ENCODE results near the gene SFXN4. TPM values are rescaled to one million over a fixed set of nuclear protein-coding genes. Genes with fewer than 3 reads are reported as not detected.

Gene SFXN4
- total RNA-seq = 11.2 and 13.0 TPM in 2 replicates

GRCh38 chr10:119165171-119166117 is at the start of gene SFXN4:
Gene SFXN4 (minus strand): TSS chr10:119165714. CDS start chr10:119165647, 67 bp downstream.
- peak; percentile 96 for DNase-seq (ENCODE audit: insufficient read length, low spot score, missing footprints)
- peak within 1 kb of the TSS; percentile 91 for H3K4me3 ChIP-seq (ENCODE audit: insufficient read depth, low read length)

GRCh38 chr10:119211625-119212441 is 46.3 kb upstream of the SFXN4 start:
- DNase-seq (ENCODE audit: insufficient read length, low spot score, missing footprints) = peak; percentile 58
- Histone ChIP-seq H4K20me1 (ENCODE audit: insufficient read depth, low read length) (no peaks in the 10 kb centered on the region), H3K27me3 (ENCODE audit: insufficient read depth, low read length) (no peaks in the 10 kb centered on the region), H3K4me2 (ENCODE audit: insufficient read depth, low read length) (peak overlapping the region; percentile 12), H3K9me3 (ENCODE audit: low read depth, low read length) (no peaks in the 10 kb centered on the region), H3K36me3 (ENCODE audit: insufficient read depth, low read length) (no peaks in the 10 kb centered on the region), H3K79me2 (ENCODE audit: insufficient read depth, low read length) (peaks cover 4% of the 10 kb centered on the region), H3K4me3 (ENCODE audit: insufficient read depth, low read length) (no peak overlapping the region), H3K27ac (ENCODE audit: low read depth, low read length) (peak overlapping the region; percentile 43), H3K4me1 (ENCODE audit: insufficient read depth, low read length) (peaks cover 33% of the 10 kb centered on the region), H2AFZ (ENCODE audit: low read length) (peak overlapping the region; percentile 18)
- TF ChIP-seq CTCF (IDR thresholded peaks at IDR 0.05; ENCODE audit: extremely low read depth, low read depth, low read length) = no peak

More at GRCh38 chr10:119165171-119166117, at the start of gene SFXN4:
- peak within 1 kb of the TSS; percentile 97 for H3K4me2 ChIP-seq (ENCODE audit: insufficient read depth, low read length)
- peak within 1 kb of the TSS; percentile 97 for H2AFZ ChIP-seq (ENCODE audit: low read length)
- TF ChIP-seq CTCF (IDR thresholded peaks at IDR 0.05; ENCODE audit: extremely low read depth, low read depth, low read length) = no peak
- H3K9me3 ChIP-seq (ENCODE audit: low read depth, low read length) = no peaks in the 10 kb centered on the region
- H3K79me2 ChIP-seq (ENCODE audit: insufficient read depth, low read length) = no peaks in the 10 kb centered on the region
- peaks cover 34% of the 10 kb centered on the region for H3K36me3 ChIP-seq (ENCODE audit: insufficient read depth, low read length)
- peaks cover 8% of the 10 kb centered on the region for H3K4me1 ChIP-seq (ENCODE audit: insufficient read depth, low read length)
- H3K27me3 ChIP-seq (ENCODE audit: insufficient read depth, low read length) = no peaks in the 10 kb centered on the region
- H3K27ac ChIP-seq (ENCODE audit: low read depth, low read length) = peak within 1 kb of the TSS; percentile 78
- H4K20me1 ChIP-seq (ENCODE audit: insufficient read depth, low read length) = no peaks in the 10 kb centered on the region

- H3K4me2 ChIP-seq (ENCODE audit: insufficient read depth, low read length) = peak overlapping the region; percentile 17
- no peaks in the 10 kb centered on the region for H3K27me3 ChIP-seq (ENCODE audit: insufficient read depth, low read length)
- no peak for TF ChIP-seq CTCF (IDR thresholded peaks at IDR 0.05; ENCODE audit: extremely low read depth, low read depth, low read length)
- H4K20me1 ChIP-seq (ENCODE audit: insufficient read depth, low read length) = no peaks in the 10 kb centered on the region
- peaks cover 4% of the 10 kb centered on the region for H3K79me2 ChIP-seq (ENCODE audit: insufficient read depth, low read length)
- peaks cover 37% of the 10 kb centered on the region for H3K4me1 ChIP-seq (ENCODE audit: insufficient read depth, low read length)
- peak; percentile 55 for DNase-seq (ENCODE audit: insufficient read length, low spot score, missing footprints)
- H3K4me3 ChIP-seq (ENCODE audit: insufficient read depth, low read length) = no peak overlapping the region
- H3K36me3 ChIP-seq (ENCODE audit: insufficient read depth, low read length) = no peaks in the 10 kb centered on the region
- no peak overlapping the region for H2AFZ ChIP-seq (ENCODE audit: low read length)
- peak overlapping the region; percentile 43 for H3K27ac ChIP-seq (ENCODE audit: low read depth, low read length)
- no peaks in the 10 kb centered on the region for H3K9me3 ChIP-seq (ENCODE audit: low read depth, low read length)
Observed at GRCh38 chr10:119211176-119211575, 45.7 kb upstream of the SFXN4 start.

All from osteoblast (primary cell).